ENCODE data around the gene OSER1.

Gene OSER1

DNA sequence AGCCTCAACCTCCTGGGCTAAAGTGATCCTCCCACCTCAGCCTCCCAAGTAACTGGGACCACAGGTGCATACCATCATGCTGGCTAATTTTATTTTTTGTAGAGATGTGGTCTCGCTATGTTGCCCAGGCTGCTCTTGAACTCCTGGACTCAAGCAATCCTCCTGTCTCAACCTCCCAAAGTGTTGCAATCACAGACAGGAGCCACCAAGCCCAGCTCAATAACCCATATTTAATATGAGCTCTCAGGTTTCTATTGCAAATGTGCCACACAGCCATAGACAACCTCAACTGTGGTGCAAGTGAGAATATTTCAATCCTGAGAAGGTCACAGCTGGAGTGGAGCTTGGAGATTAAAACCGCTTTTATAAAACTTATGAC, 38.0 kb downstream of the OSER1 start:
- DNase-seq, result no peak

GRCh38 chr20:44171775-44172571, 38.6 kb downstream of the OSER1 start:
- no peak for DNase-seq

GRCh38 chr20:44170816-44171410, 39.7 kb downstream of the OSER1 start:
- no peak for DNase-seq

DNA sequence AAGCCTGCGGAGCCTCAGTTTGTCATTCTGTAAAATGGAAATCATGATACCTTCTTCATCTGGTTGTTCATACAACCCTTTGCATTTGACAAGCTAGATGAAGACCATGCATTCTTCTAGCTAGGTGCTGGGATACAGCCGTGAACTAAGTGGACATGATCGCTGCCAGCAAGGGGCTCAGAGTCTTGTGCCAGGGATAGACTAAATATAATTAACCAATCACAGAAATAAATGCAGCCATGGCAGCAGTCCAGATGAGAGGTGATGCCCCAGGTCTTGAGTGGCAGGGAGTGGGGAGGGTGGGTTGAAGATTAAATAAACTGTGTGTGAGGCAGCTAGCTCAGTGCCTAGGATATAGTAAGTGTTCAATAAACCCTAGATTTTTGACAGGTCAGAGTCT, 42.8 kb downstream of the OSER1 start:
- DNase-seq, result no peak

DNA sequence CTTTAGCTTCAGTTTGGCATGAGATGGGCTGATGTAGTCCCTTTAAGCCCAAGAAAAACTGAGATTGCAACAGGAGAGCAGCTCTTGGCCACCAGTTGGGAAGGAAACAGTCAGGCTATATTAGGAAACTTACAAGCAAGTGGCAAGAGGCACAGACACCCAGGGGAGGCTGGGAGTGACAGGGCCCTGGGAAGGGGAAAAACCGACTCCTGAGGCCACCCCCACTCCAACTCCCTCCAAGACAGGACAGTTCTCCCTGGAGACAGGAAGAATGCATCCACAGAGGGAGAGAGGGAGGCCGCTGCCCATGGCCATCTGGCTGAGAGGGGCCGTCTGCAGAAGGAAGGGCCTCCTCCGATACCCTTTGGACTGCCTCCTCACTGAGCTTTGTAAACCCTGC, 44.1 kb downstream of the OSER1 start:
- no peak for DNase-seq

DNA sequence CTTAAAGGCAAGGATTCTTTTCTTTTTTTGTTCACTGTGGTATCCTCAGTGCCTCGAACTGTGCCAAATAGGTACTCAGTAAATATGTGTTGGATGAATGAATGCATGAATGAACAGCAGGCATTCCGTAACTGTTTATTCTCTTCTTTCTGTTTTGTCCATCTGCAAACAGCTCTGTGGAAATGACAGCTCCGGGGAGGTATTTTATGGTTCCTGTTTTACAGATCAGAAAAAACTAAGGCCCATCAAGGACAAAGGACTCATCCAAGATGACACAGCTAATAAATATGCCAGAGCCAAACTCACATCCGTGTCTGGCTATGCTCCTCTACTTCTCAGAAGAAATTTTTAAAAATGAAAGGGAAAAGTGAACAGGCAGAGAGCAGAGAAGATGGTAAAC, 44.6 kb downstream of the OSER1 start:
- no peak for DNase-seq

GRCh38 chr20:44160133-44160532, 50.4 kb downstream of the OSER1 start:
- no peak for DNase-seq

GRCh38 chr20:44159711-44160110, 50.9 kb downstream of the OSER1 start:
- no peak for DNase-seq

DNA sequence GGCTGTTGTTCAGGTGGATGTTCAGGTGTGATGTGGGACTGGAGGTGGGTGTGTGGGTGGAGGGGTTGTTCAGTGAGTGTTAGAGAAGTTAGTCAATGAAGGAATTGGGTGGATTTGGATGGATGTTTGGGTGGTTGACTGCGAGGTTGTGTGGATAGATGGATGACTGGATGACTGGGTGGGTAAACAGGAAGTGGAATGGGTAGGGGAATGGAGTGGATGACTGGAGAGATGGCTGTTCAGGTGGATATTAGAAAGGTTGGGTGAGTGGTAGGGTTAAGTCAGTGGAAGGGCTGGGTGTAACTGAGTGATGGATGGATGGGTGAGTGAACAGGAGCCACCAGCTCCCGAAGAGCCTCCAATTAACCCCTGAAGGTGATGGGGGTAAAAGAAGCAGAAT, 51.4 kb downstream of the OSER1 start:
- no peak for DNase-seq

GRCh38 chr20:44157061-44157460, 53.5 kb downstream of the OSER1 start:
- no peak for DNase-seq

DNA sequence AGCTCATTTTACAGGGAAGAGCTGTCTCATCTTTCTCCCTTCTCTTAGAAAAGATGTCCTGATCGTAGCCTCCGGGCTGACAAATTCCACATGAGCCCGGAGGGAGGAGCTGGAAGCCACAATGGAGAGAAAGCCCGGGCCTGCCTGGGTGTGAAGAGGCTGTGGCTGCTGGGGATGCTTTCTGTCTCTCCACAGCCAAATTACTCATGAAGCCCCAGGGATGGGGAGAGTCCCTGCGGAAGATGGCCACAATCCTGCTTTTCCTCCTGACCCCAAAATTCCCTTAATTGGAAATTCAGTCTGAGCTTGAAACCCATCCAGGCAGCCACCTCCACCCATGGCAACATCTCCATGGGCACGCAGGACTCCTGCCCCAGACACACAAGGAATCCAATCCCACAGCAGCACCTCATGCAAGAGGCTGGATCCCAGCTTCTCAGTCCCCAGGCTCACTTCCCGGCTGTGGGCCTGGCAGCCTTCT, 56.0 kb downstream of the OSER1 start:
- DNase-seq, result no peak

GRCh38 chr20:44153636-44154043, 56.9 kb downstream of the OSER1 start:
- no peak for DNase-seq

DNA sequence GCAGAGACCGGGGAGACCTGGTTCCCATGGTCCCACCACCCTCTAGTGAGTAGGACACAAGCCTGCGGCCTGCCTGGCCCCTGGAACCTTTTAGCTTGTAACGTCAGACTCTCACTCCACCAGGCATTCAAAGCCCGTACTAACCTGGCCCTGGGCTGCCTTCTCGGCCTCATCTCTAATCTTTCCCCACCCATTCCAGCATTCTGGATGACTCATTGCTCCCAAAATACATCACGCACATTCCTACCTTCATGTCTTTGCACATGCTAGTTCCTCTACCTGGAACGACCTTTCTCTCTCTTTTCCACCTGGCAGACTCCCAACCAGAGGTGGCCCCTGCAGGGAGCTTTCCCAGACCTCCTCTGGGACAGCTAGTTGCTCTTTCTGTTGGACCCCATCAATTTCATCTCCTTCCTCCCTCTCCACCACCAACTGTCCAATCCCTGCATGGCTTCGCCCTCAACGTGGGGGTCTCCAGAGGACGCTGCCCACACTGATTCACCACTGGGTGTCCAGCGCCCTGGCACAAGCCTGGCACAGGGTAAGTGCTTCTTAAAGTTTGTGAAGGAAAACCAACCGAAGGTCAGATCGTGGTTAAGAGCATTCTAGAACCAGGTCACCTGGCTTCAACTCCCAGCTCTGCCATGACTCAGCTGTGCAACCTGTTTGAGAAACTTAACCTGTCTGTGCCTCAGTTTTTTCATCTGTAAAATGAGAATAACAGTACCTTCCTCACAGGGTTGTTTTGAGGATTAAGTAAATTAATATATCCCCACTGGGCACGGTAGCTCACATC, 58.8 kb downstream of the OSER1 start:
- no peak for DNase-seq

- no peak for DNase-seq
These were observed 64.3 kb downstream of the OSER1 start for GRCh38 chr20:44146272-44146671.

Measured in NCI-H526 (cell line).